Peyer's patch (tissue), 4 donors: ENCODE results near the gene F13A1. TPM values are rescaled to one million over a fixed set of nuclear protein-coding genes. Genes with fewer than 3 reads are reported as not detected.
A peak's percentile ranks its signal among the peaks of the same experiment; 100 is the strongest.

Experiments
- DNase-seq, 3 donors: peaks; one replicate each; pipeline ENCODE4 v3.0.0-alpha.2; 2017 to 2019
- H3K27ac ChIP-seq, 4 donors: fragments of 200-600 bp; sonication (generic); one replicate each; pipeline ENCODE4 v1.5.1; 2016 to 2019
- H3K27me3 ChIP-seq, 2 donors: fragments of 200-600 bp; sonication (generic); one replicate each; pipeline ENCODE4 v1.5.1; 2019
- H3K36me3 ChIP-seq, 3 donors: fragments of 200-600 bp; sonication (generic); one replicate each; pipeline ENCODE4 v1.5.1; 2016 to 2019
- H3K4me1 ChIP-seq, 4 donors: fragments of 200-600 bp; sonication (generic); one replicate each; pipeline ENCODE4 v1.5.1; 2016 to 2019
- H3K4me3 ChIP-seq, 4 donors: fragments of 200-600 bp; sonication (generic); 1 replicate in 3 of 4; 2 replicates in 1 of 4; pipeline ENCODE4 v1.5.1; 2016 to 2019; ENCODE audit warnings: mild to moderate bottlenecking in 1 of 4
- H3K9me3 ChIP-seq, 4 donors: fragments of 200-600 bp; sonication (generic); one replicate each; pipeline ENCODE4 v1.5.1; 2016 to 2019; ENCODE audit warnings: mild to moderate bottlenecking in 1 of 4
- CTCF ChIP-seq, 6 experiments: fragments of 450-650 bp in 4 of 6; fragments of 200-600 bp in 2 of 6; sonication (generic) in 1 of 6; IDR thresholded peaks; one replicate each; pipeline ENCODE4 v1.5.1; 2017 to 2019; ENCODE audit warnings: antibody characterized with exemption in 6 of 6, mild to moderate bottlenecking in 3 of 6, moderate library complexity in 1 of 6
- POLR2A ChIP-seq, 2 donors: fragments of 450-650 bp; IDR thresholded peaks; one replicate each; pipeline ENCODE4 v1.5.1; 2017; ENCODE audit warnings: antibody characterized with exemption in 2 of 2, mild to moderate bottlenecking in 2 of 2, moderate library complexity in 2 of 2
- total RNA-seq, 4 donors: library from RNA; depleted of rRNA; stranded (reverse); fragments of >200 nt; gene quantifications; one replicate each; pipeline ENCODE4 v1.1.0, GENCODE V29; 2016

Gene F13A1
- total RNA-seq, 4 donors from 2014 or later: 13.0 to 29.7 (median 25.5) TPM

- Histone ChIP-seq H3K36me3 (no peaks in the 10 kb centered on the region), H3K4me3 (no peak overlapping the region), H3K9me3 (no peaks in the 10 kb centered on the region), H3K27ac (peak overlapping the region in 2 of 4 donors; percentile 43 to 55), H3K27me3 (no peaks in the 10 kb centered on the region), H3K4me1 (peaks cover 0 to 6% (median 2%) of the 10 kb centered on the region in 4 donors)
- peak in 1 of 3 donors; percentile 42 for DNase-seq
- TF ChIP-seq CTCF (IDR thresholded peaks at IDR 0.05): no peak
- no peak for TF ChIP-seq POLR2A (IDR thresholded peaks at IDR 0.05)
Observed at GRCh38 chr6:6331393-6331792, 10.9 kb upstream of the F13A1 start.

- peaks cover 0 to 6% (median 2%) of the 10 kb centered on the region in 4 donors for H3K4me1 ChIP-seq
- no peak for TF ChIP-seq POLR2A (IDR thresholded peaks at IDR 0.05)
- no peak for TF ChIP-seq CTCF (IDR thresholded peaks at IDR 0.05)
- no peaks in the 10 kb centered on the region for H3K36me3 ChIP-seq
- no peak overlapping the region for H3K4me3 ChIP-seq
- no peaks in the 10 kb centered on the region for H3K9me3 ChIP-seq
- peak overlapping the region in 1 of 4 donors; percentile 40 for H3K27ac ChIP-seq
- no peak for DNase-seq
- no peaks in the 10 kb centered on the region for H3K27me3 ChIP-seq
Observed at GRCh38 chr6:6330407-6330806, 9.9 kb upstream of the F13A1 start.

- peaks cover 0 to 6% (median 2%) of the 10 kb centered on the region in 4 donors for H3K4me1 ChIP-seq
- no peak overlapping the region for H3K27ac ChIP-seq
- no peaks in the 10 kb centered on the region for H3K27me3 ChIP-seq
- DNase-seq: no peak
- H3K4me3 ChIP-seq: no peak overlapping the region
- no peak for TF ChIP-seq POLR2A (IDR thresholded peaks at IDR 0.05)
- no peak for TF ChIP-seq CTCF (IDR thresholded peaks at IDR 0.05)
- H3K9me3 ChIP-seq: no peaks in the 10 kb centered on the region
- no peaks in the 10 kb centered on the region for H3K36me3 ChIP-seq
Observed at GRCh38 chr6:6328451-6328850, 8.0 kb upstream of the F13A1 start.

- no peak overlapping the region for H3K4me3 ChIP-seq
- no peak overlapping the region for H3K27ac ChIP-seq
- no peaks in the 10 kb centered on the region for H3K36me3 ChIP-seq
- DNase-seq: no peak
- peaks cover 0 to 3% of the 10 kb centered on the region in 2 donors for H3K27me3 ChIP-seq
- no peak for TF ChIP-seq POLR2A (IDR thresholded peaks at IDR 0.05)
- TF ChIP-seq CTCF (IDR thresholded peaks at IDR 0.05): no peak
- no peaks in the 10 kb centered on the region for H3K9me3 ChIP-seq
- no peaks in the 10 kb centered on the region for H3K4me1 ChIP-seq
Observed at GRCh38 chr6:6323352-6323751, 2.9 kb upstream of the F13A1 start.

GRCh38 chr6:6320901-6321300 is 439 bp upstream of the F13A1 start:
- TF ChIP-seq POLR2A (IDR thresholded peaks at IDR 0.05) (no peak), CTCF (IDR thresholded peaks at IDR 0.05) (no peak)
- H3K27me3 ChIP-seq: peaks cover 0 to 3% of the 10 kb centered on the region in 2 donors
- H3K36me3 ChIP-seq: no peaks in the 10 kb centered on the region
- no peaks in the 10 kb centered on the region for H3K9me3 ChIP-seq
- no peak overlapping the region for H3K4me3 ChIP-seq
- H3K27ac ChIP-seq: no peak overlapping the region
- DNase-seq: no peak
- H3K4me1 ChIP-seq: no peaks in the 10 kb centered on the region
